Sigmoid colon (tissue), 4 donors: ENCODE results near the gene GLIS1.

Experiments used
- CTCF ChIP-seq, 4 experiments: fragments of 450-650 bp in 3 of 4; fragments of 200-600 bp in 1 of 4; IDR thresholded peaks; one replicate each; pipeline ENCODE4 v1.5.1; 2016 to 2019; ENCODE audit warnings: antibody characterized with exemption in 4 of 4, mild to moderate bottlenecking in 3 of 4, moderate library complexity in 2 of 4
- EP300 ChIP-seq, 4 donors: sonication (generic); formaldehyde crosslinking; IDR thresholded peaks; one replicate each; pipeline ENCODE4 v1.6.1; 2017; ENCODE audit warnings: antibody characterized with exemption in 4 of 4
- POLR2A ChIP-seq, 2 donors: fragments of 450-650 bp; IDR thresholded peaks; one replicate each; pipeline ENCODE4 v1.6.1; 2016; ENCODE audit warnings: antibody characterized with exemption in 2 of 2, mild to moderate bottlenecking in 2 of 2, moderate library complexity in 2 of 2
- POLR2AphosphoS5 ChIP-seq, 4 donors: sonication (generic); formaldehyde crosslinking; IDR thresholded peaks; one replicate each; pipeline ENCODE4 v1.6.1; 2017; ENCODE audit warnings: antibody characterized with exemption in 4 of 4

GRCh38 chr1:53599481-53599880 lies 139.5 kb downstream of the GLIS1 start:
- TF ChIP-seq POLR2A (IDR thresholded peaks at IDR 0.05) (no peak), CTCF (IDR thresholded peaks at IDR 0.05) (no peak), POLR2AphosphoS5 (IDR thresholded peaks at IDR 0.05) (no peak), EP300 (IDR thresholded peaks at IDR 0.05) (no peak)
